Activated CD4-positive, alpha-beta T cell treated with anti-CD3 and anti-CD28 coated beads, Interleukin-2, Interleukin-4, amounts not matched to agents 100 ng/mL and 50 ng/mL, durations not matched to agents 16 hours and 8 hours (primary cell): ENCODE measurements around the gene TFAP2E.

Experiments
- DNase-seq: peaks from one replicate; pipeline ENCODE4 v3.0.0-alpha.2; 2020; ENCODE audit warnings: low spot score

TFAP2E gene

DNA sequence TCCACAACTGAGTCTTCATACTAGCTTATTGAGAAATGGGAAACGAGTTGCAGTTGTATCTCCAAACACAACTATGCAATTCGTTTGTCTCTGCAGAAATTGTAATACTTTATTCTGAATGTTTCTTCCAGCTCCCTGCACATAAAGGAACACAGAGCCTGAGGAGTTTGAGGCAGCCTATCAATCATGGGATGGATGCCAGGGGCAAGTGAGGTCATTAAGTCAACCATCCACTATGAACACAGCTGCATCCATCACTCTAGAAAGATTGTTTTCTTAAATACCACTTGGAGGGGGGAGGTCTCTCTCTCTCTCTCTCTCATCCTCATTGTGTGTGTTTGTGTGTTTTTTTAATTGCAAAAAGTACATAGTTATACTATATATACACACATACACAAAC lies 71.1 kb downstream of the TFAP2E start:
- no peak for DNase-seq
